Left colon (tissue), 2 donors: Measurements from ENCODE around the gene WNK1. TPM values are rescaled to one million over a fixed set of nuclear protein-coding genes. Genes with fewer than 3 reads are reported as not detected.
"Not testable (repeated sequence)": the region's sequence is repeated elsewhere in the genome, so short reads cannot be mapped to it uniquely, and the experiment has no call there.

Experiments used
- ATAC-seq: fragments of 200-7000 bp; cut with Tn5 transposase; one replicate; pipeline ENCODE4 v1.9.1; 2020; ENCODE audit warnings: mild to moderate bottlenecking, moderate library complexity
- DNase-seq, 2 donors: peaks; one replicate each; pipeline ENCODE4 v3.0.0-alpha.2; 2020
- intact Hi-C, 2 donors: fragments of 100-400 bp; cut with DNase I in 1 of 2; cut with micrococcal nuclease in 1 of 2; formaldehyde crosslinking; loops; one replicate each; pipeline versions ENCODE4 v1.11.2 to v1.14.0; 2022; cut with DNase I, micrococcal nuclease
- long read RNA-seq: library from polyadenylated mRNA; unstranded; transcript quantifications from one replicate; pipeline ENCODE4 v2.0.0, GENCODE V29; 2021
- total RNA-seq, 2 donors: library from RNA; stranded (reverse); fragmentation: NEBNext Ultra II Directional; extraction: Animal tissue kit (Norgen Biotek cat#: 25700); gene quantifications; one replicate each; pipeline ENCODE4 v1.2.1, GENCODE V29; 2021
- donor health status: DM: no; HTN: no; CAD: no.
- donor health status: DM: yes; HTN: yes; CAD: no.

The WNK1 gene
- 10 to 100 TPM; 84.0 to 95.2 TPM for total RNA-seq
- long read RNA-seq, partial matches to known transcripts, result 16 of 28 reads
- long read RNA-seq, other reads (novel, unspliced or antisense), result 11 of 28 reads

- peak; percentile 96 for DNase-seq
- intact Hi-C loops, result loop anchor here in 1 of 2 donors (10.0 kb wide), 1 partner anchor 177 kb away; no protein-coding TSS in a partner anchor
- ATAC-seq, result peak; percentile 76
Measured at GRCh38 chr12:751999-752694, at the start of gene WNK1. Gene WNK1, plus strand, starts transcription at chr12:752579. Its CDS starts 987 bp downstream, at chr12:753566.

- intact Hi-C loops, result no loop called here
- DNase-seq (no peak), ATAC-seq (no peak)
Measured at GRCh38 chr12:704516-705242, 47.7 kb upstream of the WNK1 start.

- ATAC-seq, DNase-seq, intact Hi-C loops: not testable (repeated sequence)
Measured at GRCh38 chr12:708084-708483, 44.3 kb upstream of the WNK1 start.

- ATAC-seq, result no peak
- no peak for DNase-seq
- intact Hi-C loops, result no loop called here
Measured at GRCh38 chr12:709455-710020, 42.8 kb upstream of the WNK1 start.

GRCh38 chr12:712172-712863 lies 40.1 kb upstream of the WNK1 start:
- intact Hi-C loops, result no loop called here
- DNase-seq, result no peak
- ATAC-seq, result no peak

GRCh38 chr12:713281-713875 lies 39.0 kb upstream of the WNK1 start:
- DNase-seq (no peak), ATAC-seq (no peak)
- intact Hi-C loops, result no loop called here

GRCh38 chr12:716506-716905 lies 35.9 kb upstream of the WNK1 start:
- no peak for DNase-seq
- intact Hi-C loops, result no loop called here
- ATAC-seq, result no peak

GRCh38 chr12:718756-719102 lies 33.6 kb upstream of the WNK1 start:
- ATAC-seq (no peak), DNase-seq (no peak)
- intact Hi-C loops, result no loop called here

- intact Hi-C loops, result no loop called here
- no peak for DNase-seq
- no peak for ATAC-seq
Measured at GRCh38 chr12:720231-720941, 32.0 kb upstream of the WNK1 start.

- ATAC-seq (no peak), DNase-seq (no peak)
- intact Hi-C loops, result no loop called here
Measured at GRCh38 chr12:724194-724855, 28.1 kb upstream of the WNK1 start.

- ATAC-seq, result no peak
- no peak for DNase-seq
- intact Hi-C loops, result no loop called here
Measured at GRCh38 chr12:725076-725475, 27.3 kb upstream of the WNK1 start.

GRCh38 chr12:726281-727140 lies 25.9 kb upstream of the WNK1 start:
- ATAC-seq (peak; percentile 32), DNase-seq (no peak)
- intact Hi-C loops, result no loop called here

- no peak for ATAC-seq
- intact Hi-C loops, result no loop called here
- DNase-seq, result no peak
Measured at GRCh38 chr12:727321-727720, 25.1 kb upstream of the WNK1 start.

GRCh38 chr12:728781-729180 lies 23.6 kb upstream of the WNK1 start:
- intact Hi-C loops, result no loop called here
- ATAC-seq (no peak), DNase-seq (no peak)

- ATAC-seq, result no peak
- no peak for DNase-seq
- intact Hi-C loops, result no loop called here
Measured at GRCh38 chr12:729221-729620, 23.2 kb upstream of the WNK1 start.

GRCh38 chr12:730550-730949 lies 21.8 kb upstream of the WNK1 start:
- intact Hi-C loops, result loop anchor here in 1 of 2 donors (10.0 kb wide), 1 partner anchor 146 kb away; no protein-coding TSS in a partner anchor
- ATAC-seq (no peak), DNase-seq (no peak)

GRCh38 chr12:737122-737739 lies 15.1 kb upstream of the WNK1 start:
- DNase-seq (no peak), ATAC-seq (no peak)
- intact Hi-C loops, result loop anchor here in 1 of 2 donors (10.0 kb wide), 1 partner anchor 152 kb away; no protein-coding TSS in a partner anchor
